HEK293 (cell line): ENCODE measurements around the gene C2CD2.
A peak's percentile ranks its signal among the peaks of the same experiment; 100 is the strongest.

Experiments used
- CTCF ChIA-PET: fragments of 350-600 bp; formaldehyde crosslinking; extraction: SDS; loops from one replicate; lab custom pipeline; 2021; ENCODE audit warnings: antibody characterized with exemption; lab: Yijun Ruan, JAX
- POLR2A ChIA-PET: fragments of 300-600 bp; formaldehyde crosslinking; extraction: SDS; loops from one replicate; lab custom pipeline; 2020; ENCODE audit warnings: antibody characterized with exemption, inconsistent platforms; lab: Yijun Ruan, JAX
- H3K27ac ChIP-seq: fragments of 200-500 bp; sonication (Bioruptor generic); 2 replicates; pipeline ENCODE4 v1.5.1; 2014; ENCODE audit warnings: low read depth, low read length, control low read depth, inconsistent platforms; ENCODE audit errors: extremely low read depth
- H3K36me3 ChIP-seq, 2 experiments: fragments of 200-500 bp in 1 of 2; sonication (Bioruptor generic) in 1 of 2; 1 replicate in 1 of 2; 2 replicates in 1 of 2; pipeline ENCODE4 v1.5.1; 2014 to 2017; ENCODE audit warnings: inconsistent platforms in 2 of 2, low read length in 2 of 2; ENCODE audit not compliant: control insufficient read depth in 2 of 2, insufficient read depth in 1 of 2
- H3K4me1 ChIP-seq: fragments of 200-500 bp; sonication (Bioruptor generic); 2 replicates; pipeline ENCODE4 v1.5.1; 2014; ENCODE audit warnings: mild to moderate bottlenecking, low read length, inconsistent platforms; ENCODE audit not compliant: control insufficient read depth, insufficient read depth
- H3K4me3 ChIP-seq: 2 replicates; pipeline ENCODE4 v1.5.1; 2011; ENCODE audit warnings: low read depth, mild to moderate bottlenecking, control low read depth, low read length, moderate library complexity
- H3K9me3 ChIP-seq: fragments of 200-500 bp; sonication (Bioruptor generic); 2 replicates; pipeline ENCODE4 v1.5.1; 2014; ENCODE audit warnings: low read depth, low read length, inconsistent platforms; ENCODE audit not compliant: control insufficient read depth, insufficient read depth
- EGR2 ChIP-seq: fragments of 450-650 bp; formaldehyde crosslinking; IDR thresholded peaks from 2 replicates; pipeline ENCODE4 v1.5.1; 2016; ENCODE audit warnings: low read depth, missing biosample characterization, missing genetic modification characterization
- GLIS1 ChIP-seq: fragments of 450-650 bp; formaldehyde crosslinking; IDR thresholded peaks from 2 replicates; pipeline ENCODE4 v1.5.1; 2016; ENCODE audit warnings: missing biosample characterization, missing genetic modification characterization
- KLF8 ChIP-seq: fragments of 450-650 bp; formaldehyde crosslinking; IDR thresholded peaks from 2 replicates; pipeline ENCODE4 v1.5.1; 2016; ENCODE audit warnings: missing biosample characterization, missing genetic modification characterization
- KLF9 ChIP-seq: fragments of 450-650 bp; formaldehyde crosslinking; IDR thresholded peaks from 2 replicates; pipeline ENCODE4 v1.5.1; 2016; ENCODE audit warnings: missing biosample characterization, missing genetic modification characterization, low read depth
- PRDM10 ChIP-seq: fragments of 450-650 bp; formaldehyde crosslinking; IDR thresholded peaks from 2 replicates; pipeline ENCODE4 v1.5.1; 2016; ENCODE audit warnings: missing biosample characterization, missing genetic modification characterization
- ZBTB17 ChIP-seq: fragments of 450-650 bp; formaldehyde crosslinking; IDR thresholded peaks from 2 replicates; pipeline ENCODE4 v1.5.1; 2016; ENCODE audit warnings: missing biosample characterization, missing genetic modification characterization
- ZBTB7A ChIP-seq: fragments of 450-650 bp; formaldehyde crosslinking; IDR thresholded peaks from 2 replicates; pipeline ENCODE4 v1.5.1; 2016; ENCODE audit warnings: low read depth, missing biosample characterization, missing genetic modification characterization
- ZNF112 ChIP-seq: fragments of 450-650 bp; formaldehyde crosslinking; IDR thresholded peaks from 2 replicates; pipeline ENCODE4 v1.5.0; 2017; ENCODE audit warnings: missing biosample characterization, missing genetic modification characterization
- ZNF138 ChIP-seq: fragments of 450-650 bp; formaldehyde crosslinking; IDR thresholded peaks from 2 replicates; pipeline ENCODE4 v1.5.1; 2016; ENCODE audit warnings: missing biosample characterization, missing genetic modification characterization, borderline replicate concordance
- ZNF157 ChIP-seq: fragments of 450-650 bp; formaldehyde crosslinking; IDR thresholded peaks from 2 replicates; pipeline ENCODE4 v1.5.1; 2016; ENCODE audit warnings: missing biosample characterization, missing genetic modification characterization
- ZNF169 ChIP-seq: fragments of 450-650 bp; formaldehyde crosslinking; IDR thresholded peaks from 2 replicates; pipeline ENCODE4 v1.5.1; 2016; ENCODE audit warnings: missing biosample characterization, missing genetic modification characterization
- ZNF366 ChIP-seq: fragments of 450-650 bp; formaldehyde crosslinking; conservative IDR thresholded peaks from 2 replicates; pipeline ENCODE4 v1.5.1; 2016; ENCODE audit warnings: missing biosample characterization, missing genetic modification characterization
- ZNF629 ChIP-seq: fragments of 450-650 bp; formaldehyde crosslinking; IDR thresholded peaks from 2 replicates; pipeline ENCODE4 v1.5.1; 2017; ENCODE audit warnings: missing biosample characterization, missing genetic modification characterization
- ZNF791 ChIP-seq: fragments of 450-650 bp; formaldehyde crosslinking; IDR thresholded peaks from 2 replicates; pipeline ENCODE4 v1.5.1; 2016; ENCODE audit warnings: missing biosample characterization, missing genetic modification characterization
- ZSCAN16 ChIP-seq: fragments of 450-650 bp; formaldehyde crosslinking; IDR thresholded peaks from 2 replicates; pipeline ENCODE4 v1.5.1; 2016; ENCODE audit warnings: missing biosample characterization, missing genetic modification characterization
- ZSCAN18 ChIP-seq: fragments of 450-650 bp; formaldehyde crosslinking; IDR thresholded peaks from 2 replicates; pipeline ENCODE4 v1.5.1; 2016; ENCODE audit warnings: missing biosample characterization, missing genetic modification characterization
- ZSCAN30 ChIP-seq: fragments of 450-650 bp; IDR thresholded peaks from 2 replicates; pipeline ENCODE4 v1.5.1; 2018; ENCODE audit warnings: missing biosample characterization, mild to moderate bottlenecking, missing genetic modification characterization, moderate library complexity
- TF ChIP-seq, protein P1 (sequence below): fragments of 450-650 bp; formaldehyde crosslinking; IDR thresholded peaks from 2 replicates; pipeline ENCODE4 v1.5.1; 2016; ENCODE audit warnings: missing biosample characterization, missing genetic modification characterization
- TF ChIP-seq, protein P2 (sequence below): fragments of 450-650 bp; formaldehyde crosslinking; IDR thresholded peaks from 2 replicates; pipeline ENCODE4 v1.5.1; 2017; ENCODE audit warnings: missing biosample characterization, missing genetic modification characterization
- TF ChIP-seq, protein P3 (sequence below): fragments of 450-650 bp; formaldehyde crosslinking; IDR thresholded peaks from 2 replicates; pipeline ENCODE4 v1.5.1; 2016; ENCODE audit warnings: missing biosample characterization, missing genetic modification characterization

The C2CD2 gene

DNA sequence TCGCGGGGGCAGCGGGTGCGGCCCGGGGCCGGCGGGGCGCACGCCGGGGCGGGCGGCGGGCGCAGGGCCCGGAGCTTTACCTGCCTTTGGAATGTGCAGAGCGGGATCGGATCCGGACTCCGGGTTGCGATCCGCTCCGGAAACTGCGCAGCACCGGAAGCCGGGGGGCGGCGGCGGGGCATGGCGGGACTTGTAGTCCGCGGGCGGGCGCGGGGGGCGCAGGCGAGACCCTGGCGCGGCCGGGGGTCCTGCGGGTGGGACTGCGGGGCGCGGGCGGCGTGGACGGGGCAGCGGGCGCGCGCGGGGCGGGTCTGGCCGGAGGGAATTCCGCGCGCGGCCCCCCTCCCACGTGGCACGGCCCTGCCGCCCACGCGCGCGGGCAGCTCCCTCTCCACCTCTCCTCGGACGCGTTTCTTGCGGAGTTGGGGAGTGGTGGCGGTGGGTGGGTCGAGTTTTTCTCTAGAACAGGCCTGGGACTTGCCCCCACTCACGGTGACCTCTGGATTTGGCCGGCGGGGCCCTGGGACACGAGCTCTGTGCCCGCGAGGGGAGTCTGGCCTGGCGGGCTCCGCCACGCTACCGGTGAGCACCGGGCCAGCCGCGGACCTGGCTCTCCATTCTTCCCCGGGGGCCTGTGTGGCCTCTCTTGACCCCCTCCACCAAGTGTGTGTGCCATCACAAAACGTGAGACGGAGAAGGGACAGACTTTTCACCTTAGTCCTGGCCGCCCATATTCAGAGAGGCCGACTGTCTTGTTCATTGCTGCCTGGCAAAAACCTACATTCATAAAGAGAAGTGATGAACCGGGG, 74.4 kb downstream of the C2CD2 start, which contains the start of gene PRDM15 (continued):
- TF ChIP-seq, protein P1, sequence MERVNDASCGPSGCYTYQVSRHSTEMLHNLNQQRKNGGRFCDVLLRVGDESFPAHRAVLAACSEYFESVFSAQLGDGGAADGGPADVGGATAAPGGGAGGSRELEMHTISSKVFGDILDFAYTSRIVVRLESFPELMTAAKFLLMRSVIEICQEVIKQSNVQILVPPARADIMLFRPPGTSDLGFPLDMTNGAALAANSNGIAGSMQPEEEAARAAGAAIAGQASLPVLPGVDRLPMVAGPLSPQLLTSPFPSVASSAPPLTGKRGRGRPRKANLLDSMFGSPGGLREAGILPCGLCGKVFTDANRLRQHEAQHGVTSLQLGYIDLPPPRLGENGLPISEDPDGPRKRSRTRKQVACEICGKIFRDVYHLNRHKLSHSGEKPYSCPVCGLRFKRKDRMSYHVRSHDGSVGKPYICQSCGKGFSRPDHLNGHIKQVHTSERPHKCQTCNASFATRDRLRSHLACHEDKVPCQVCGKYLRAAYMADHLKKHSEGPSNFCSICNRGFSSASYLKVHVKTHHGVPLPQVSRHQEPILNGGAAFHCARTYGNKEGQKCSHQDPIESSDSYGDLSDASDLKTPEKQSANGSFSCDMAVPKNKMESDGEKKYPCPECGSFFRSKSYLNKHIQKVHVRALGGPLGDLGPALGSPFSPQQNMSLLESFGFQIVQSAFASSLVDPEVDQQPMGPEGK (tag by site-specific recombination) = peak; percentile 88
- TF ChIP-seq GLIS1 (tag by site-specific recombination) = peak; percentile 25
- 0 out of 2 replicates have a peak, but pooled peaks have one; percentile 22 for TF ChIP-seq KLF9 (tag by site-specific recombination)
- TF ChIP-seq EGR2 = peak; percentile 79
- TF ChIP-seq ZNF791 (tag by site-specific recombination) = no peak
- TF ChIP-seq ZNF366 (tag by site-specific recombination) = no peak
- peak; percentile 34; the same call in 1 of the 2 replicates for TF ChIP-seq PRDM10 (tag by site-specific recombination)
- no peak for TF ChIP-seq ZNF169
- TF ChIP-seq KLF8 (tag by site-specific recombination) = peak; percentile 66; the same call in 1 of the 2 replicates

DNA sequence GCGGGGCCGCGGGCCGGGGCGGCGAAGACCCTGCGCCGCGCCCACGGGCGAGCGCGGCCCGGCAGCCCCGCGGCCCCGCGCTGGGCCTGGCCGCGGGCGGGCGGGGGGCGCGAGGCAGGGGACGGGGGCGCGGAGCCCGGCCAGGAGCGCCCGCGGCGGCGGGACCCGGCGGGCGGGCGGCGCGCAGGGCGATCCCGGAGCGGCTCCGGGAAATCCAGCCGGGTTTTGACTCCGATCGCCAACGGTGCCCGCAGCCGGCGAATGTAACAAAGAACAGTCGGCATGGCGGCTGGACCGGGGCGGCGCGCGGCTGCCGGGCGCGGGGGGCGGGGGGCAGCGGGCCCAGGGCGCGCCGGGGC, 75.0 kb downstream of the C2CD2 start:
- Histone ChIP-seq H3K27ac (peak overlapping the region; percentile 92; the same call in 1 of the 2 replicates), H3K9me3 (no peaks in the 10 kb centered on the region), H3K36me3 (no peaks in the 10 kb centered on the region; a peak in 1 of 3 replicates), H3K4me3 (peak overlapping the region; percentile 50), H3K4me1 (no peaks in the 10 kb centered on the region)
- no peak for TF ChIP-seq ZSCAN30 (tag by site-specific recombination)
- no peak for TF ChIP-seq ZNF157 (tag by site-specific recombination)
- TF ChIP-seq, protein P2, sequence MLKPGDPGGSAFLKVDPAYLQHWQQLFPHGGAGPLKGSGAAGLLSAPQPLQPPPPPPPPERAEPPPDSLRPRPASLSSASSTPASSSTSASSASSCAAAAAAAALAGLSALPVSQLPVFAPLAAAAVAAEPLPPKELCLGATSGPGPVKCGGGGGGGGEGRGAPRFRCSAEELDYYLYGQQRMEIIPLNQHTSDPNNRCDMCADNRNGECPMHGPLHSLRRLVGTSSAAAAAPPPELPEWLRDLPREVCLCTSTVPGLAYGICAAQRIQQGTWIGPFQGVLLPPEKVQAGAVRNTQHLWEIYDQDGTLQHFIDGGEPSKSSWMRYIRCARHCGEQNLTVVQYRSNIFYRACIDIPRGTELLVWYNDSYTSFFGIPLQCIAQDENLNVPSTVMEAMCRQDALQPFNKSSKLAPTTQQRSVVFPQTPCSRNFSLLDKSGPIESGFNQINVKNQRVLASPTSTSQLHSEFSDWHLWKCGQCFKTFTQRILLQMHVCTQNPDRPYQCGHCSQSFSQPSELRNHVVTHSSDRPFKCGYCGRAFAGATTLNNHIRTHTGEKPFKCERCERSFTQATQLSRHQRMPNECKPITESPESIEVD (tag by site-specific recombination) = no peak
- no peak for TF ChIP-seq ZNF629 (tag by site-specific recombination)
- TF ChIP-seq, protein P3, sequence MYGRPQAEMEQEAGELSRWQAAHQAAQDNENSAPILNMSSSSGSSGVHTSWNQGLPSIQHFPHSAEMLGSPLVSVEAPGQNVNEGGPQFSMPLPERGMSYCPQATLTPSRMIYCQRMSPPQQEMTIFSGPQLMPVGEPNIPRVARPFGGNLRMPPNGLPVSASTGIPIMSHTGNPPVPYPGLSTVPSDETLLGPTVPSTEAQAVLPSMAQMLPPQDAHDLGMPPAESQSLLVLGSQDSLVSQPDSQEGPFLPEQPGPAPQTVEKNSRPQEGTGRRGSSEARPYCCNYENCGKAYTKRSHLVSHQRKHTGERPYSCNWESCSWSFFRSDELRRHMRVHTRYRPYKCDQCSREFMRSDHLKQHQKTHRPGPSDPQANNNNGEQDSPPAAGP (tag by site-specific recombination) = no peak
- TF ChIP-seq ZNF112 (tag by site-specific recombination) = no peak
- TF ChIP-seq ZBTB7A (tag by site-specific recombination) = no peak
- no peak for TF ChIP-seq ZNF138 (tag by site-specific recombination)
- TF ChIP-seq ZBTB17 = no peak
- no peak for TF ChIP-seq ZSCAN18
- no peak for TF ChIP-seq ZSCAN16 (tag by site-specific recombination)
- POLR2A ChIA-PET = interaction anchor here (0.6 to 1.1 kb wide), 2 partner anchors 14 to 266 kb away, joined by 3 read pairs; no protein-coding TSS in a partner anchor
- CTCF ChIA-PET = interaction anchor here (0.6 to 2.5 kb wide), 2 partner anchors 112 to 229 kb away, joined by 3 to 9 read pairs; partner anchors contain the start of gene RIPK4
